HG03139 (cell line): Measurements from ENCODE around the gene P2RX1.
A peak's percentile ranks its signal among the peaks of the same experiment; 100 is the strongest.

ENCODE experiments used
- ATAC-seq: cut with Tn5 transposase; IDR thresholded peaks from one replicate; pipeline ENCODE4 v1.9.1; 2021; ENCODE audit not compliant: unreplicated experiment

P2RX1 gene

DNA sequence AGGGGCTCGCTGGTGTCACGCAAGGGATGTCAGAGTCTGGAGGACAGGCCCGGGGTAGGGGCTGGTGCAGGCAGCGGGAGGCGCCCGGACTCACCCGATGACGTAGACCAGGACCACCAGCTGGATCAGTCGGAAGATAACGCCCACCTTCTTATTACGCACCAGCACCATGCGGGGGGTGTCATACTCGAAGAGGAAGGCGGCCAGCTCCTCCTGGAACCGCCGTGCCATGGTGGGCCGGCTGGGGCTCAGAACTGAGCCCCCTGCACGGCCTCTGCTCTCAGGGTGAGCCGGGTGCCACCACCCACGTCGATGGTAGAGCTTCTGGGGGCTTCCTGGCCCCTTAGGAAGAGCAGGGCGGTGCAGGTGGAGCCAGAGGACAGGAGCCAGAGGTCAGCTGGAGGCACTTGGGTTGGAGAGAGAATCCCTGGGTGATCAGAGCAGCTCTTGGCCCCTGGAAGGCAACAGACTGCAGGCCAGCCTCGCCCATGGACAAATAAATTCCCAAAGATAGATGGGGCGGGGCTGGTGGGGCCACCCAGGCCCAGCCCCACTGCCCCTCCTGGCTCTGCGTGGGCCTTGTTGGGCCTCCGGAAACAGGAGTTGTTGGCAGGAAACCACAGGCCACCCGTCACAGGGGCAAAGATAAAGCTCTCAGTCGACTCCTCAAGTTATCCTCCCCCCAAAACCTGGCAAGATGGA is at the start of gene P2RX1:
TSS of gene P2RX1 (minus strand) at position 471 of the 702 bp plus-strand sequence. CDS start at position 231, 240 bp downstream.
- ATAC-seq, result no peak

DNA sequence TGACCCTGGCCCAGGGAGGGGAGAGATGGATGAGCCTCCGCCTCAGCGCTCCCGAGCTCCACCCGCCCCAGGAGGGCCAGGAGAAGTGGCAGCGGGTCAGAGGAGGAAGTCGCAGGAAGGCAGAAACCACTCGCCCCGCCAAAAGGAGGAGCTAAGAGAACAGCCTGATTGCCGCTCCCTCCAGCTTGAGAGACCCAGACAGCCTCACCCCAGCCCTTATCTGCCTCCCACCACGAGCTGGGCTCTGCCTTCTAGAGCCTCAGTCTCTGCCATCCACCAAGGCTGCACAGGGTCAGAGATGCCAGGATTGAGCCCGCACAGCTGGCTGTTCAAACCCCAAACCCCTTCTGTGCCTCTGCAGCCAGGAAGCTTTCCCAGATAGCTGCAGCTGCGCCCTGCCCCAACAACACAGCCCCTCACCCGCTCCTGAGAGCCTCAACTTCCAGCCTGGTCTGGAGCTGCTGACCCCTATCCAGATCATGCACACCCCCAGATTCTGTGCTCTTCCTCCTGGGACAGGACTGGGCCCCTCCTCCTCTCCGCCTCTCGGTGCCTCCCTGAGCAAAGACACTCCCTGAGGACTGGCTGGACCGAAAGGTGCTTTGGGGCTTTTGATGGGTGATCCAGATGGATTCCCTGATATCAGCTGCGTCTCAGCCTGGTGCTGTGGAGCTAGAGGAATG is 49.0 kb upstream of the P2RX1 start:
- no peak for ATAC-seq

DNA sequence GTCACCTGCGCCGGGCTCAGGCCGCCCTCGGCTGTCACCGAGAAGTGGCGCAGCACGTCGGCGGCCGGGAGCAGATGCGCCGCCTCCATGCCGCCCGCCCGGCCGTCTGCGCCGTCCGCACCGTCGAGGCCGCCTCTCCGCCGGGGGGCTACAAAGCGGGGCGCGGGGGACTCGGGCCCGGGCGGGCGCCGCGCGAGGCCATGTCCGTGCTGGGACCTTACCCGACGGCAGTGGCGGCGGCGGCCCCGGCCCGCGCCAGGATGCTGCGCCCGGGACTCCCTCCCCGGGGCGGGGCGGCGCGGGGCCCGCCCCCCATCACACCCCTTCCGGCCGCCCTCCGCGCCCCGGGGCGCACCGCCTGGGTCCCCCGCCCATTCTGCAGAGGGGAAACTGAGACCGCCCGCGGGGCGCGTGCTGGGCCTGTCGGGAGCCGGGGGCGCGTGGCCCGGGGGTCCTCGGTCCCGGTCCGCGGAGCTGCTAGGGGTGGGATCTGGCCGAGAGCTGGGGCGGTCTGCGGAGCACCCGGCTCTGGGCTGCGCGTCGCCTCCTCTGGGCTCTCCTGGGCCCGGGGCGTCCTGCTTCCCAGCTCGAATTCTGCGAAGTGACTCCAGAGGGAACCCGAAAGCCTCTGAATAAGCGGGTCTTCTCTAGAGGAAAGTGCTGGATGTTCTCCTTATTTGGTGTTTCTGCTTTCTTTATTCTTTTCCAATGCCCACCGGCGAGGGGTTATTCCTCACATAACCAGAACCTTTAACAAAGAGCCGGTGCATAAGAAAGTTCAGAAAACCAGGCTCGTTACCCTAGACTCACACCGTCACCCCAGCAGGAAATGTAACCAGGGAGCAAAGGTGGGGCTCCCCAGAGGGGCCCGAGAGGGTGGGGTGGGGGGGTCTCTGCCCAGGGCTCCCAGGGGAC is 48.2 kb upstream of the P2RX1 start, which contains the start of gene ATP2A3:
TSS of gene ATP2A3 (minus strand) at position 235 of the 915 bp plus-strand sequence. CDS start at position 89, 146 bp downstream.
- ATAC-seq, result peak; percentile 48

DNA sequence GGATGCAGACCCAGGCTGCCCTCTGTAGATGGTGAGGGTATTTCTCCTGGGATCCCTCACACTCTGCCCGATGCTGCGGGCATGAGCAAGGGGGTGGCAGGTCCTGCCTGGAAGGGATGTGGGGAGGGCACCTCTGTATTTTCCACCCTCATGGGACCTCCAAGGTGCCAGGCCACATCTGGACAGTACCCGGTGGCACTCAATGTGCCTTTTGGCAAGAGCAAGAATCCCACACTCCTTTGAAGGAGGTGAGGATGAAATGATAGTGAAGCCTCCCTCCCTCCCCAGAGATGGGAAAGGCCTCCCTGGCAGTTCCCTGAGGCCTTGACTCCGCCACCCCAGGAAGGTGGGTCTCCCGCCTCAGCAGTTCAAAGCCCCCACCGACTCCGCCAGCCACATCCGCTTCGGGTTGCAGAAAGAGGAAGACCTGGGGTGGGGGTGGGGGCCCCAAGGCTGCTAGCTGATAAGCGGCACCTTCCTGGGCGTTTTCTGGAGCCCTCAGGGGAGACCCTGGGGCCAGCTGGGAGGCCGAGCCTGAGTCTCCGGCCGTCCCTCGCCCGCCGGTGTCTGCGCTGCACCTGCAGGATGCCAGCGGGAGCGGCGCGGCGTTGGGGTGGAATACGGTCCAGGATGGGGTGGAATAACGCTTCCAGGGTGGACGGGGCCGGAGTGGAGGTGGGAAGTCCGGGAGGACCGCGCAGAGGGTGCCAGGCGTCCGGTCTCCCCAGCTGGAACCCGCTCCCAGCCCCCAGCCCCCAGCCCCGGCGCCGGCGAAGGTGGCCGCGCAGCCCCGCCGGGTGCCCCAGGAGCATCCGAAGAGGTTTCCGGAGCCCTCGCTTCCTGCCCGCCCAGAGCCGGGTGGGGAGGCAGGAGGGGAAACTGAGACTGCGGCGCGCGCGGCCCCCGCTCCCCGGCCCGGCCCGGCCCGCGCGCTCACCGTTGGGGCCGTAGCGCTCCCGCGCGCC is 47.3 kb upstream of the P2RX1 start:
- peak; percentile 16 for ATAC-seq

DNA sequence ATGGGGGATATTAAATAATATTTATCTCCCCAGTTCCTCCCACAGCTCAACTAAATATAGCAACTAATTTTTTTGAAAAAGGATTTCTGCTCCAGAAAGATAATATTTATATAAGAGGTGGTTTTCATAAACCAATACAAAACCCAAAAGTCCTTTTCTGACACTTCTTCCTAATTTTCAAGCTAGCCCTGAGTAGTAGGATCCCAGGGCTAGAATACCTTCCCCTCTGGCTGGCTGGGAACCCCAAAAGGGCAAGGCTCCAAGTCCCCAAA is 46.6 kb upstream of the P2RX1 start:
- no peak for ATAC-seq

DNA sequence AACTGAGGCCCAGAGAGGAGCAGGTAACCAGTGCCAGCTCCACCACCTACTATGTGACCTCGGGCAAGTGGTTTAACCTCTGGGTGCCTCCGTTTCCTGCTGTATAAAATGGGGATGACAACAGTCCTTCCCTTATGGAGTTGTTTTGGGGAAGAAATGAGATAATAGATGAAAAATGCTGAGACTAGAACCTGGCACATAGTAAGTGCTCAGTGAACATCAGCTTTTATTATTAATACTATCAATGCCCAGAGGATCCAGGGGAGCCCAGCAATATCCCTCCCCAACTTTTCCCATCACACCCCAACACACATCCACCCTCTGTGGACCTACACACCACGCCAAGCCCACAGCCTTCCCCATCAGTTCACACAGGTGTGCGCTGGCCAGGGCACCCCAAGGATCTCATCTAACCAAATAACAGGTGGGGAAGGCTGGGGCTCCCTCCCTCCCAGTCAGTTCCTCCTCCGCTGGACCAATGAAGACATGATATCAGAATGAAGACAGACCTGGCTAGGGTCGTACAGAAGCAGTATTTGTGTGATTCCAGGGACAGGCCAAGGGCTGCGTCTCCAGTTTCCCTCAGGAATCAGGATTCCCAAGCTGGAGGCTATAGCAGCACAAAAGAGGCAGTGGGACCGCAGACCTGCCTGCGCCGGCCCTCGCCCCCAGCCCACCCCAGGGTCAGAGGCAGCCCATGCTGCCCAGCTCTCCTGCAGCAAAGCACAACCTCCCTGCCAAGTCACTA is 46.1 kb upstream of the P2RX1 start:
- ATAC-seq, result no peak

DNA sequence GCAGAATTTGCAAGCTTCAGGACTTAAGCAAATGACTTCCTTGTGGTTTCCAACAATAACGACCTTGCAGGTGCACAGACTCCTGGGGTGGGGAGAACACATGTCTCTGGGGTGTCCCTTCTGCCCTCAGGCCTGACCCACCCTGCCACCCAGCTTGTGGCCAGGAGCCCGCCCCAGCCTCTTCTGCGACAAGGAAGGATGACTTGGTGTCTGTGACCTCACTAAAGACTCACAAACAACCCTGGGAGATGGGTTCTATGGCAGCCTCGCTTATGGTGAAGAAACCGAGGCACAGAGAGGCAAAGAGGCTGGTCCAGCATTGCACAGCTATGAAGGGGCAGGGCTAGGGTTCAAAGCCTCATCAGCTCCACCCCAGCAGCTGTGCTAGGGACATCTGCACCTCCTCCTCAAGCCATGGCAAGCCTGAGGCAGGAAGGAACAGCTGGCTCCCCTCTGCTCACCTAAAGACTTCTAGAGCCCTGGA is 45.3 kb upstream of the P2RX1 start:
- no peak for ATAC-seq

DNA sequence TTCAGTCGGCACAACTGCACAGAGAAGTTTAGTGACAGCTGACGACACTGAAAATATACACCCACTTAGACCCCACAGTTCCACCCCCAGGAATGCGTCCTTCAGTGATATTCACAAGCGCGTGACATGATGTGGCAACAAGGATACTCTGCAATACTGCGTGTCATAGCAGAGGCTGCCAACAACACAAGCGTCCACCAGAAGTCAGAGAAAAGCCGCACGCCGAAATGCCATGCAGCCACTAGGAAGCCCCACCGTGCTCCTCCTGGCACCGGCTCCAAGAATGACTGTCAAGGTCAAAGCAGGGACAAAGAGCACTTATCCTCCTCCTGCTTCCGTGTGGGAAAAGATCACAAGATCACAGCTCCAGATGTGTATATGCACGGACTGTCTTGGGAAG is 44.5 kb upstream of the P2RX1 start:
- ATAC-seq, result no peak

DNA sequence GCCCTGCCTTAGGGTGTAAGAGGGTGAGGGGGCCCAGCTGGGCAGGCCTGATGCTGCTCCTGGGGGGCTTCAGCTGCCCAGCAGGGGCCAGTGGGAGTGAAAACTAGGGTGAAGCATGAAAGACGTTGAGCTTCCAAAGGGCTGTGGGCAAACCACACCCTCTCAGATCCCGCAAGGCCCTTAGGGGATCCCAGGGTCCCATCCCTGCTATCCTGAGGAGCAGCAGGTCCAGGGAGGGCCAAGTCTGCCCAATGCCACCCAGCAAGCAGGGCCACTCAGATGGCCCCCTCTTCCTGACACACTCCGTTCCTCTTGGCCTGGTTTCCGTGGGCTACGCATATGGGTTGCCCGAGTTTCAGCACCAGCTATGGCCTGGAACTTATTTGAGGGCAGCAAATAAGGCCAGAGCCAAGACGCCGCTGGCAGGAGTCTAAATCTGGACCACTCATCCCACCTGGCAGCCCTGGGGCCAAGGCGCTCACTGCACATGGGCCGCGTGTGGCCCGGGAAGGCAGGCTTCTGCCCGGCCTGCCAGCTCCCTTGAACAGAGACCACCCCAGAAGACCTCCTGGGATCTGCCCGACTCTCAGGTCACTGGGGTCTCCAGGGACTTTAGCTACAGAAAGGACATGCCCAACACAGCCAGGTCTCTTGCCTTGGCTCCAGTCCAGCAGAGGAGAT is 43.8 kb upstream of the P2RX1 start:
- ATAC-seq, result no peak

DNA sequence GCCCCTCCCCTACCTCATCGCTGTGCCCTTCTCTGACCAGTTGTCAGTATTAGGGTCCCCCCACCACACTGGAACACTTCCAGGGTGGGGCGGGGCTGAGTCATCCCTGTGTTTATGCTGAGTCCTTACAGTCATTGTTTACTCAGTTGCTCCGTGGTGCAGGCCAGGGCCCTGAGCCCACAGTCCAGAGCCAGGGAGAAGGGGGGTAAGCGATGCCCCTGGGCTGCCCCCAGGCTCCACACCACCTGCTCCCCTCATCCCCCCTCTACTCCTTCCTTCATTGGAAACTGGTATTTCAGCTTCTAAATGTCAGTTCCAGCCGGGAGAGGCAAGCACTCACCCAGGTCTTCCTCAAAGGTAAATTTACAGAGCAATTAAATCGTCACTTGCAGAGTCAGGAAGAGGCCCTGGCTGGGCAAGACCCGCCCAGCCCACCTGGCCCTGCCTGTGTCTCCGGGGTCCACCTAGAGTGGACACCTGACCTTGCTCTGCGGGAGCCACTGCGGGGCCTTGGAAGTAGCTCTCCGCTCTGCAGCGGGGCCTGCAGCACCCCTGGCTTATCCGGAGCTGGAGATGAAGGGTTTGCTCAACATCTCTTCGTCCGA is 43.1 kb upstream of the P2RX1 start:
- ATAC-seq, result no peak

DNA sequence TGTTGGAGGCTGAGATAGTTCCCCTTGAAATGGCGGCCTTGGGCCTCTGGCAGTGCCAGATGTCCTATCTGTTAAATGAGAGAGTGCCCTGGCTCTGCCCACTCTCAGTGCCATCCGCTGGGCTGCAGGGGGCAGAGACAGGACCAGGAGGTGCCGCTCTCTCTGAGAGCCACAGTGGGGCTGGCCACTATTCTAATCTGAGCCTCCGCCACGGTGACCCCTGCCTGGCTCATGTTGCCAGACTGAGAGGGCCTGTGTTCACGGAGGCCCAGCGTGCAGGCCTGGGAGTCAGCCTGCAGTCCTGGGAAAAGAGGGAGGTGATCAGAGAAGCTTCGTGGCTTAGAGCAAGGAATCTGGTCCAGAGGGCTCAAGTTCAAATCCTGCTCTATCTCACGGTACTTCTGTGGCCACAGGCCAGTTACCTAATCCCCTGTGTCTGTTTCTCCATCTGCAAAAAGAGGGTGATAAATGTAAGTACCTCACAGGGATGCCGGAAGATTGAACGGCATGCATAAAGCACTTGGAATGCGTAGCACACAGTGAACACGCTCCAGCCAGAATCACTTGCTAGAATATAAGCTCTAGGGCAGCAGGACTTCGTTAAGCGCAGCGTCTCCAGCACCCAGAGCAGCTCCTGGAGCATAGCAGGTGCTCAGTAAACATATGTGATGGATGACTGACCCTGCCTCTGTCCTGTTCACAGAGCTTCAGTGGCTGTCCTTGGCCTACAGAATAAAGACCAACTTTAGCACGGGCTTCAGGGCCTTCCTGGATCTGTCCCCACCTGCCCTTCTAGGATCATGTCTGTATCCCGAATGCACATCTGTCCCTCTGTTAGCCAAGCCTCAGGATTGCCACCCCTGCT is 41.7 kb upstream of the P2RX1 start:
- no peak for ATAC-seq

DNA sequence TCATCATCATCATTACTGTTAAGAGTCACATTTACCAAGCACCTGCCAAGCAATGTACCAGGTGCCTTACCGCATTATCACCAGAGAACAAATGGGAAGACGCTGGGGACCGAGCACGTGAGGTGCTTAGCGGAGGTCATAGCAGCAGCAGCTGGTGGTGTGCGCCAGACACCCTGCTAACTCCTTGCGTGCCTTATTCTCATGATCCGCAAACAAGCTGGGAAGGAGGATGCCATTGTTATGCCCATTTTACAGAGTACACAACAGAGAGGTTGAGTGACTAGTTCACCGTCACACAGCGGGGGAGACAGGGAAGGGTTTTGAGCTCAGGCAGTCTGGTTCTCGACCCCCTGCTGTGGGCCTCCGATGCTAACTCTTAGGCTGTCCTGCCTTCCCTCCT is 40.7 kb upstream of the P2RX1 start:
- no peak for ATAC-seq

DNA sequence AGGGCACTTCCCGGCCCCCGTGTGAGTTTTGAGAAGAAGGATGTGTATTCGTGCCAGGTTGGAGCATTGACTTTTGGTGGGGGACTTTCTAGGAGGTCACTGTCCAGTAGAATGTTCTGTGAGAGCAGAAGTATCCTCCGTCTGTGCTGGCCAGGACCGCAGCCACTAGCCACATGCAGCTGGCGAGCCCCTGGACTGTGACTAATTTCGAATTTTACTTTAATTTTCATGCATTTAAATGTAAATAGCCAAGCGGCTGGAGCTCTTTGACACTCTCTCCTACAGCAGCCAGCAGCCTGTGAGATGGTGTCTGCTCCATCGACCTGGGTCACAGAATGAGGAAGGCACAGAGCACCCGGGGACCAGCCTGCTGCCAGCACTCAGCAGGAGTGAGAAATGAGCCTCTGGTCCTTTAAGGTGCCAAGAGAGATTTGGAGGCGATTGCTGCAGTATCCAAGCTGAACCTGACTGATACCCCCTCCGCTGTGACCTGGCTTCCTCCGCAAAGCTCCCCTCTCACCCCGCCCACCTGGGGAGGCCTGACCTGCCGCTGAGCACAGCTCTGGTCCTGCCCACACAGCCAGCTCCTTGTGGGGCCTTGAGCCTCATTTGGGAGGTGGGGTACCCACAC is 40.2 kb upstream of the P2RX1 start:
- ATAC-seq, result no peak

DNA sequence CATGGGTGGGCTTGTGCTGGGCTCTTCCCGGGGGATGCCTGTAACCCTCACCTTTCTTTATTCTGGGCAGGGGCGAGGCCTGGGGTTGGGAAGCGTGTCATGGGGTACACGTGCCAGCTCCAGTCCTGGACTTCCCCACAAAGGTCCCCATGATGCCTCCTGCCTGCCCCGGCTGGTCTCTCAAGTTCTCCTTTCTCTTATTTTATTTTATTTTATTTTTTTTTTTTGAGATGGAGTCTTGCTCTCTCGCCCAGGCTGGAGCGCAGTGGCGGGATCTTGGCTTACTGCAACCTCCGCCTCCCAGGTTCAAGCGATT is 39.4 kb upstream of the P2RX1 start:
- ATAC-seq, result no peak

DNA sequence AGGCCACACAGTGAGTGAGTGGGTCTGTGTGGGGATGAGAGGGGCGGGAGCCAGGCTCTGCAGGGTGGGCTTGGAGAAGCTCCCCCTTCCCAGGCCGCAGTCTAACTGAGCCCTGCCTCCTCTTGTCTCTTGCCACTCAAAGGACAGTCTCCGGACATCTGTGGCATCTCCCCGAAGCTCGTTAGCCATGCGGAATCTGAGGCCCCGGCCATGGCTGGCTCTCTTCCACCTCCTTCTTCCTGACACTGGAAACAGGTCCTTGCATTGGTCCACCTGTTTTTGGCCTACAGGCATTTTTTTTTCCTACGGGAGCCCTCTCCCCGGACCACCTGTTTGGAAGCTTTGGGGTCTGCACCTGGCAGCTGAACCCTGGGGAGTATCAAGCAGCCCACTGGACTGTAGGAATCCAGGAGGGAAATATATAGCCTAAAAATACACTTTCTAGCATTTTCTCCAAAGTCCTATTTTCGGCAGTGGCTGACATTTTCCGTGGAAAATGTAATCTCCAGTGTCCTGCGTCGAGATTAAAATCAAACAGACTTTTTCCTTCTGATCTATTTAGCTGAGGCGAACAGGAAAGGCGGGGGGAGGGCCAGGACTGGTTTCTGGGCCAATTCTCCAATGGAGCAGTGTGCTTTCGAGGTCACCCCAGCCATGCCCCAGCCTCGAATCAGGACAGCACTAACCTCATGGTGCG is 38.9 kb upstream of the P2RX1 start:
- ATAC-seq, result no peak

DNA sequence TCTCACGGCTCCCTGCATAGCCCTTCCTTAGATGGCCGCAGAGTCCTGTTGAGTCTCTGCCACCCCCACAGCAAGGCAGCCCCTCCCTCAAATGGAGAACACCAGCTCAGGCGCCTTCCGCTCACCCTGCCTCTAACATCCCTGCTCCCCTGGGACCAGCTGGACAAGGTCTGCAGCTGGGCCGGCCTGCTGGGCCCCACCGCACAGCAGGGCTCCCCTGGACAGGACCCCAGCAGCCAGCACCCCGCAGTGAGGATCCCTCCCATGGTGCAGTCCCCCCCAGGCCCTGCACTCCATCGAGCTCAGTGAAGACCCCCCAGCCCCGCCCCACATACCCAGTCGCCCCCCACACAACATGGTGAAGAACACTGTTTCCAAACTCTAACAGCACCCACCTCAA is 37.8 kb upstream of the P2RX1 start:
- ATAC-seq, result no peak

DNA sequence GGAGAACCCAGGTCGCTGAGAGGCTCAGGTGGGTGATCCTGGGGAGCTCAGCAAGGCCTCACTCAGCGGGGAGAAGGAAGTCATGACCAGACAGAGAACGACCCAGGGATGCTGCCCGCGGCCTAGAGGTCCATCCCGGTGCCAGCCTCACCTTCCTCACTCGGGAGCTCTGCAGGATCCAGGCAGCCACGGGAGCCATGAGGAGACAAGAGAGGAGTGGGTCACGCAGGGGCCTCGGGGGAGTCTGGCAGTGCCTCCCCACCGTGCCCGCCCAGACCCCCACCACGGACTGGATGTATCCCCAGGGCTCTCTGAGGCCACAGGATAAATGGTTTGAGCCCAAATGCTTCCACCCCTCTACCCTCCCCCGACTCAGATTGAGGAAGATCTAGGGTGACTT is 37.3 kb upstream of the P2RX1 start:
- ATAC-seq, result no peak
